ENCODE measurements around the gene CHCHD6. TPM values are rescaled to one million over a fixed set of nuclear protein-coding genes. Genes with fewer than 3 reads are reported as not detected.

CHCHD6 gene
- total and polyA plus RNA-seq, 2 donors (not counting 3 experiments of a cell fraction or from before 2014, with no cell fraction given) = 8.4 to 10.1 TPM

DNA sequence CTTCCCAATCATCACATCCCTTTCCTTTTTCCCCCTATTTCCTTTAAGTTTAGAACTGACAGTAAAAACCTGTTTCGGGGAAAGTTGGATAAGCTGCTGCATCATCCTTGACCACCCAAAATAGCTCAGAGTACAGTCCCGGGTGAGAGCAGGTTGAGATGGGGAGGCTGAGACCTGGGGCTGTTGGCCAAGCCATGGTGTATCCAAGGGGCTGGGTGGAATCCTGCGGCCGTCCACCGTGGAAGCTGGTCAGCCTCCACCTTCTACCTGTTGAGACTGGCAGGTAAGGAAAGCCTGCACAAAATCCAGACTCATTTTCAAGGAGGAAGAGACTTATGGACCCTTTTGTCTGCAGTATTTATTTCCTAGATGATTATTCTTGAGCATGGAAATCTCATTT lies 150.6 kb downstream of the CHCHD6 start:
- Histone ChIP-seq H4K20me1 (replicated peaks; ENCODE audit: control insufficient read depth, extremely low read depth, insufficient read depth, low read length) (no peaks in the 10 kb centered on the region), H2AFZ (ENCODE audit: low read depth, low read length) (no peak overlapping the region), H3K79me2 (ENCODE audit: control insufficient read depth, insufficient read depth, low read length) (no peaks in the 10 kb centered on the region), H3K4me3 (replicated peaks in 1 of 3; ENCODE audit: insufficient read depth in 1 of 3, low read depth in 1 of 3, low read length in 3 of 3) (no peak overlapping the region), H3K9me3 (replicated peaks; ENCODE audit: control insufficient read depth, insufficient read depth, low read length) (no peaks in the 10 kb centered on the region), H3K4me1 (ENCODE audit: control insufficient read depth, extremely low read depth, insufficient read depth, low read length) (no peaks in the 10 kb centered on the region), H3K4me2 (ENCODE audit: insufficient read depth, low read length) (no peak overlapping the region), H3K9ac (replicated peaks; ENCODE audit: extremely low read depth, insufficient read depth, low read length) (no peak overlapping the region), H3K27me3 (ENCODE audit: control insufficient read depth in 2 of 2, insufficient read depth in 2 of 2, low read length in 2 of 2) (no peaks in the 10 kb centered on the region), H3K36me3 (ENCODE audit: control insufficient read depth in 2 of 2, extremely low read depth in 1 of 2, insufficient read depth in 2 of 2, low read length in 2 of 2) (no peaks in the 10 kb centered on the region), H3K27ac (ENCODE audit: insufficient read depth, low read depth, low read length) (no peak overlapping the region), H3K9me1 (replicated peaks; ENCODE audit: control insufficient read depth, extremely low read depth, insufficient read depth, low read length) (no peaks in the 10 kb centered on the region)
- POLR2A ChIA-PET = no interaction called here
- FAIRE-seq (no peak), DNase-seq (ENCODE audit: low read depth, low spot score) (no peak)
- CTCF ChIA-PET = interaction anchor here (1.0 kb wide), 1 partner anchor 9 kb away, joined by 3 read pairs; no protein-coding TSS in a partner anchor
- dilution Hi-C loops (cut with MboI; ENCODE audit: extremely low pct_ligation_motif_present, low sequenced_read_pairs) (no loop called here), intact Hi-C loops (cut with micrococcal nuclease) (no loop called here)
- TF ChIP-seq EZH2 (IDR thresholded peaks at IDR 0.05; ENCODE audit: borderline replicate concordance, low read depth, low read length, severe bottlenecking) (no peak), FOS (IDR thresholded peaks at IDR 0.05; ENCODE audit: borderline replicate concordance, insufficient read depth, low read length) (no peak)
- TF ChIP-seq, protein P1, sequence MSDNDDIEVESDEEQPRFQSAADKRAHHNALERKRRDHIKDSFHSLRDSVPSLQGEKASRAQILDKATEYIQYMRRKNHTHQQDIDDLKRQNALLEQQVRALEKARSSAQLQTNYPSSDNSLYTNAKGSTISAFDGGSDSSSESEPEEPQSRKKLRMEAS (IDR thresholded peaks at IDR 0.05; ENCODE audit: insufficient read depth, insufficient read length) = no peak
- no TSS peak for BruUV-seq (replicated peaks)

DNA sequence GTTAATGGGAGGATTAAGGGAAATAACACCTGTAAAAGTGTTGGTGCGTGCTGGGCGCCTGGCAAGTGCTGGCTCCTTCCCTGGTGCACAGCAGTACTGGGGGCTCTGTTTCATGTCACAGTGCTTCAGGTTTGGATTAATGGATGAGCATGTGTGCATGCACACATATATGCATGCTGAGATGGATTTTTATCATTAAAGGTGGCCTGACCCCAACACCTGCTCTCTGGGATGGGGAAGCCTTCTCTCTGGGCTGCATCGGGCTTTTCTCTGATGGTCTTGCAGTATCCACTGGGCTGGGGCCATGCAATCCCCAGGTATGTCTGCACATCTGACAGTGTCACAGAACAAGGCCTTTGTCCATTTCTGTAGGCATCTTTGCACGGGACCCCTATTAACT lies 151.3 kb downstream of the CHCHD6 start:
- Histone ChIP-seq H3K36me3 (ENCODE audit: control insufficient read depth in 2 of 2, extremely low read depth in 1 of 2, insufficient read depth in 2 of 2, low read length in 2 of 2) (no peaks in the 10 kb centered on the region), H3K9me3 (replicated peaks; ENCODE audit: control insufficient read depth, insufficient read depth, low read length) (no peaks in the 10 kb centered on the region), H3K79me2 (ENCODE audit: control insufficient read depth, insufficient read depth, low read length) (no peaks in the 10 kb centered on the region), H3K27me3 (ENCODE audit: control insufficient read depth in 2 of 2, insufficient read depth in 2 of 2, low read length in 2 of 2) (no peaks in the 10 kb centered on the region), H2AFZ (ENCODE audit: low read depth, low read length) (no peak overlapping the region), H3K9me1 (replicated peaks; ENCODE audit: control insufficient read depth, extremely low read depth, insufficient read depth, low read length) (no peaks in the 10 kb centered on the region), H3K4me2 (ENCODE audit: insufficient read depth, low read length) (no peak overlapping the region), H3K4me1 (ENCODE audit: control insufficient read depth, extremely low read depth, insufficient read depth, low read length) (no peaks in the 10 kb centered on the region), H3K9ac (replicated peaks; ENCODE audit: extremely low read depth, insufficient read depth, low read length) (no peak overlapping the region), H3K27ac (ENCODE audit: insufficient read depth, low read depth, low read length) (no peak overlapping the region), H4K20me1 (replicated peaks; ENCODE audit: control insufficient read depth, extremely low read depth, insufficient read depth, low read length) (no peaks in the 10 kb centered on the region), H3K4me3 (replicated peaks in 1 of 3; ENCODE audit: insufficient read depth in 1 of 3, low read depth in 1 of 3, low read length in 3 of 3) (no peak overlapping the region)
- DNase-seq (ENCODE audit: low read depth, low spot score) (no peak), FAIRE-seq (no peak)
- ChIA-PET CTCF (no interaction called here), POLR2A (no interaction called here)
- no TSS peak for BruUV-seq (replicated peaks)
- dilution Hi-C loops (cut with MboI; ENCODE audit: extremely low pct_ligation_motif_present, low sequenced_read_pairs) (no loop called here), intact Hi-C loops (cut with micrococcal nuclease) (no loop called here)
- no peak for TF ChIP-seq POLR2A (IDR thresholded peaks at IDR 0.05; ENCODE audit: low read depth, low read length)
- no peak for TF ChIP-seq FOS (IDR thresholded peaks at IDR 0.05; ENCODE audit: borderline replicate concordance, insufficient read depth, low read length)
- no peak for TF ChIP-seq EZH2 (IDR thresholded peaks at IDR 0.05; ENCODE audit: borderline replicate concordance, low read depth, low read length, severe bottlenecking)
- TF ChIP-seq, protein P2, sequence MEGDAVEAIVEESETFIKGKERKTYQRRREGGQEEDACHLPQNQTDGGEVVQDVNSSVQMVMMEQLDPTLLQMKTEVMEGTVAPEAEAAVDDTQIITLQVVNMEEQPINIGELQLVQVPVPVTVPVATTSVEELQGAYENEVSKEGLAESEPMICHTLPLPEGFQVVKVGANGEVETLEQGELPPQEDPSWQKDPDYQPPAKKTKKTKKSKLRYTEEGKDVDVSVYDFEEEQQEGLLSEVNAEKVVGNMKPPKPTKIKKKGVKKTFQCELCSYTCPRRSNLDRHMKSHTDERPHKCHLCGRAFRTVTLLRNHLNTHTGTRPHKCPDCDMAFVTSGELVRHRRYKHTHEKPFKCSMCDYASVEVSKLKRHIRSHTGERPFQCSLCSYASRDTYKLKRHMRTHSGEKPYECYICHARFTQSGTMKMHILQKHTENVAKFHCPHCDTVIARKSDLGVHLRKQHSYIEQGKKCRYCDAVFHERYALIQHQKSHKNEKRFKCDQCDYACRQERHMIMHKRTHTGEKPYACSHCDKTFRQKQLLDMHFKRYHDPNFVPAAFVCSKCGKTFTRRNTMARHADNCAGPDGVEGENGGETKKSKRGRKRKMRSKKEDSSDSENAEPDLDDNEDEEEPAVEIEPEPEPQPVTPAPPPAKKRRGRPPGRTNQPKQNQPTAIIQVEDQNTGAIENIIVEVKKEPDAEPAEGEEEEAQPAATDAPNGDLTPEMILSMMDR (IDR thresholded peaks at IDR 0.05; ENCODE audit: extremely low read depth in 1 of 2, insufficient read depth in 1 of 2, low read depth in 1 of 2, low read length in 2 of 2) = no peak
- no peak for TF ChIP-seq JUN (IDR thresholded peaks at IDR 0.05; ENCODE audit: borderline replicate concordance, insufficient read depth, insufficient read length, low read depth)
- TF ChIP-seq, protein P1 (IDR thresholded peaks at IDR 0.05; ENCODE audit: insufficient read depth, insufficient read length) = no peak
- no peak for TF ChIP-seq POLR2AphosphoS5 (IDR thresholded peaks at IDR 0.05; ENCODE audit: insufficient read depth, low read depth, low read length)
- no peak for TF ChIP-seq GATA2 (IDR thresholded peaks at IDR 0.05; ENCODE audit: insufficient read depth, insufficient read length, low read depth, low read length)
- TF ChIP-seq MYC (IDR thresholded peaks at IDR 0.05; ENCODE audit: low read depth, low read length) = no peak

All from endothelial cell of umbilical vein (primary cell).